ENCODE data around the gene PIEZO1. TPM values are rescaled to one million over a fixed set of nuclear protein-coding genes. Genes with fewer than 3 reads are reported as not detected.

Gene PIEZO1
- total and polyA plus RNA-seq, 9 of the 15 experiments (the other 6 are each of a cell fraction or from before 2014, with no cell fraction given), result 3.6 to 432 (median 131) TPM

DNA sequence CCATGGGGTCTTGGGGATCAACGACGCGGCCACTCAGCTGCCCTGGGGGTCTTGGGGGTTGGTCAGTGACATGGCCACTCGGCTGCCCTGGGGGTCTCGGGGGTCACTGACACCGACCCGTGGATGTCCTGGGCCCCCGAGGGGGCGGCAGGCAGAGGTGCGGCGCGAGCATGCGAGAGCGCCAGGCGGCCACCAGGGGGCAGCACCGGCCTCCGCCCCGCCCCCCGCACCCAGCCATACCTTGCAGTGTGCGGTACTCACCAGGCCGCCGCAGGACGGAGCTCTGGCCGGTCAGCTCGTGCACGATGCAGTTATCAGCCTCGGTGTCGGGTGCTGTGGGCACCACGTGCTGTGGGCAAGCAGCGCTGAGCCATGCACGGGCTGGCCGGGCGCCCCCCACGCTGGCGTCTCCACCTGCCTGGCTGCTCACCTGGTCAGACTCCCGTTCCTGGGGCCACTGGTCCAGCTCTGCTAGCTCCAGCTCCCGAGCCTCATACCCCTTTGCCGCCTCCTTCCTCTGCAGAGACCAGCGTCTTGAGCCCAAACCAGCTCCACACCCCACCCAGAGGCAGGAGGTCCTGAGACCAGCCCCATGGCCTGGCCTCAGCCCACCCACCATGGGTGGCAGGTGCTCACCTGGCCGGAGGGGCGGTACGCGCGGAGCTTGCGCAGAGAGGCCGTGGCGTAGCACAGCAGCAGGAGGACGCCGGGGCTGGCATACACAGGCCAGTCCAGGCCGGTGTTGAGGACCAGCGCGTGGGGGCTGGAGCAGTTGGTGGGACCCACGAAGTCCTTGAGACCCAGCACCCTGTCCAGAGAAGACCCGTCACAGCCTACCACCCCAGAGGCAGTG is 47.5 kb downstream of the PIEZO1 start (continued):
- no peak for TF ChIP-seq HNRNPK (IDR thresholded peaks at IDR 0.05; ENCODE audit: low read depth, low read length, poor library complexity, severe bottlenecking)
- TF ChIP-seq PRDM10 (IDR thresholded peaks at IDR 0.05; ENCODE audit: partially characterized antibody), result no peak
- peak; percentile 94 for TF ChIP-seq FIP1L1 (IDR thresholded peaks at IDR 0.05; ENCODE audit: low read depth, low read length, poor library complexity, severe bottlenecking)
- no peak for TF ChIP-seq ZNF165 (CRISPR knock-in tag; IDR thresholded peaks at IDR 0.05; ENCODE audit: borderline replicate concordance)
- no peak for TF ChIP-seq IFI16 (CRISPR knock-in tag; IDR thresholded peaks at IDR 0.05)
- no peak; the same call in 1 of the 2 replicates for TF ChIP-seq NFIC (IDR thresholded peaks at IDR 0.05)
- TF ChIP-seq STAG1 (CRISPR knock-in tag; IDR thresholded peaks at IDR 0.05; ENCODE audit: borderline replicate concordance), result peak; percentile 75; the same call in 1 of the 2 replicates
- peak; percentile 75; the same call in 1 of the 2 replicates for TF ChIP-seq ATF2 (CRISPR knock-in tag; IDR thresholded peaks at IDR 0.05)
- TF ChIP-seq NFE2L1 (tag; IDR thresholded peaks at IDR 0.05; ENCODE audit: borderline replicate concordance, low read depth), result no peak
- TF ChIP-seq, protein P1, sequence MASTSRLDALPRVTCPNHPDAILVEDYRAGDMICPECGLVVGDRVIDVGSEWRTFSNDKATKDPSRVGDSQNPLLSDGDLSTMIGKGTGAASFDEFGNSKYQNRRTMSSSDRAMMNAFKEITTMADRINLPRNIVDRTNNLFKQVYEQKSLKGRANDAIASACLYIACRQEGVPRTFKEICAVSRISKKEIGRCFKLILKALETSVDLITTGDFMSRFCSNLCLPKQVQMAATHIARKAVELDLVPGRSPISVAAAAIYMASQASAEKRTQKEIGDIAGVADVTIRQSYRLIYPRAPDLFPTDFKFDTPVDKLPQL (IDR thresholded peaks at IDR 0.05; ENCODE audit: extremely low read depth, insufficient read length), result no peak
- no peak for TF ChIP-seq XRCC3 (IDR thresholded peaks at IDR 0.05)
- TF ChIP-seq, protein P2, sequence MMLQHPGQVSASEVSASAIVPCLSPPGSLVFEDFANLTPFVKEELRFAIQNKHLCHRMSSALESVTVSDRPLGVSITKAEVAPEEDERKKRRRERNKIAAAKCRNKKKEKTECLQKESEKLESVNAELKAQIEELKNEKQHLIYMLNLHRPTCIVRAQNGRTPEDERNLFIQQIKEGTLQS (IDR thresholded peaks at IDR 0.05), result no peak
- TF ChIP-seq, protein P2 (CRISPR knock-in tag; conservative IDR thresholded peaks at IDR 0.05), result no peak
- TF ChIP-seq RBM34 (IDR thresholded peaks at IDR 0.05; ENCODE audit: borderline replicate concordance, insufficient read depth, low read length), result no peak
- no peak for TF ChIP-seq SREBF1 (IDR thresholded peaks at IDR 0.05; ENCODE audit: borderline replicate concordance, low read depth, low read length)
- no peak for TF ChIP-seq MCM3 (IDR thresholded peaks at IDR 0.05)
- TF ChIP-seq PHF21A (IDR thresholded peaks at IDR 0.05; ENCODE audit: borderline replicate concordance, low read depth), result no peak
- no peak for TF ChIP-seq PTTG1 (tag; IDR thresholded peaks at IDR 0.05; ENCODE audit: low read depth)
- peak in 1 of 2 experiments; percentile 67; a peak in 2 of 4 replicates for TF ChIP-seq FOXA3 (CRISPR knock-in tag; conservative IDR thresholded peaks at IDR 0.05 in 1 of 2, IDR thresholded peaks at IDR 0.05 in 1 of 2)
- TF ChIP-seq DNMT1 (IDR thresholded peaks at IDR 0.05), result no peak
- TF ChIP-seq SP2 (IDR thresholded peaks at IDR 0.05; ENCODE audit: extremely low read depth, low read depth, low read length, poor library complexity, severe bottlenecking), result no peak
